Hypothalamus (tissue), 51 donors: Measurements from ENCODE around the gene UBE2L5.
"Not testable (repeated sequence)": the region's sequence is repeated elsewhere in the genome, so short reads cannot be mapped to it uniquely, and the experiment has no call there.

ENCODE experiments used
- DNase-seq, 51 donors: peaks; one replicate each; lab custom pipeline; 2025; lab: John Stamatoyannopoulos, UW

The UBE2L5 gene

DNA sequence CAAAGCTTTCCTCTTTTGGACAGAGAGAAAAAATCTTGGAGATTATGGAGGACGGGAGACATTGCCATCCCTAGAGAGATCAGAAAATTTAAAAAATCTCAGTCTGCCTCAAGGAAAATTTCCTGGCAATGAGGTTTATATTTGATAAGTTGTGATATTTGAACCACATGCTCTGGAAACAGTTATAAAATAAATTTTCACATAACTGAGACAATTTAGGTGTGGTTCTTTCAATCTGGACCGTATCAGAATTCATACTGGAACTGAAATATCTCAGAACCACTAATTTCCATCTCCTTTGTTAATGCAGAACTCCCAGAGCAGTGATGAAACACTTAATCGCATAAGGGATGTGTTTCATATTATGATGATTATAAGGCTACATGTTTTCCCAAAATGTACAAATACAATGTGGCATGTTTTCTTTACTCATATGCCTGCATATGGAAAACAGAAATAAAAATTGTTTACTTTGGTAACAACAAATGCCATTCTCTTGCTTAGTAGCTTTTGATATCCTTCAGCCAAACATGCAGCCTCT, 13.7 kb downstream of the UBE2L5 start:
- no peak for DNase-seq

DNA sequence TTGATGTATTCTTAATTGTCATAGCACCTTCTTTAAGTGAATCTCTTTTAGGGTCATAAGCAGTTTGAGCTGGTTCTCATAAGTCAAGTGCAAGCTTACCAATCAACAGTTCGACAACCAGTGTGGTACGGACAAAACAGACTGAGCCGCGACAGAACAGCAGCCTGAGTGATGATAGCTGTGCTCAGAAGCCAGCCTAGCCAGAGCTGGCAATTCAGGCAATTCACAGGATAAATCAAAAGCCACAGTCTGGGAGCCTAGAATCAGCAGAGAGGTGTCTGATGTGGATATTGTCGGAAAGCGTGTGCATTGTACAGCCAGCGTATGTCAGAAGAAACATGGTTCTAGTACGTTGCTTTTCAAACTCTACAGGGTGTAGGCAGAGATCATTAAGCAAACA, 14.9 kb downstream of the UBE2L5 start:
- DNase-seq = no peak

GRCh38 chr13:30438286-30438685, 16.0 kb downstream of the UBE2L5 start:
- DNase-seq = no peak

DNA sequence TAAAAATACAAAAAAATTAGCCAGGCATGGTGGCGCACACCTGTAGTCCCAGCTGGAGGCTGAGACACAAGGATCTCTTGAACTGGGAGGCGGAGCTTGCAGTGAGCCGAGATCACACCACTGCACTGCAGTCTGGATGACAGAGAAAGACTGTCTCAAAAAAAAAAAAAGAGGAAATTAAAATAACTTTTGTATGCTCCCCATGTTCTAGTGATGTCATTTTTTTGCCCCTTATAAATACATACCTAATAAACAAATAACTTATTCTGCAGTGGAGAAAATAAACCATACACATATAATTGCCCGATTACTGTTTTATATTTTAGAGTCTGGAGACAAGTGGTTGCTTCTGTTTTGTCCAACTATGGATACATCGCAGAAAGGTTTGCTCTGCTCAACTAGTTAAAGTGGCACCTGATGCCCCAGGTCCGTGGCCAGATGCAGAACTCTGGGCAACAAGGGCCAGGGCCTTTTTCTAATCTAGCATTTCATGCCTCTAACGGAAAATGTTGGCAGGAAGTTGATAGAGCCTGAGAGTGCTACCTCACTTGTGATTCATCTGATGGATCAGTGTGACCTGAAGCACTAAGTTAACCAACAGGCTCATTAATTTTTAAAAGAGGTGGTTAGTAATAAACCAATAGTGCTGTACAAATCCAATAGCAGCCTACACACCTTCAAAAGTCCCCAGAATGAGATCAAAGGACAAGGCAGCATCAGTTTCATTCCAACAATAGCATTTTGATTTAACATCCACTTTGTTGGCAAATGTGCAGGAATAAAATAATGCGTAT, 18.8 kb downstream of the UBE2L5 start:
- no peak for DNase-seq

GRCh38 chr13:30442926-30443325, 20.6 kb downstream of the UBE2L5 start:
- DNase-seq = no peak

DNA sequence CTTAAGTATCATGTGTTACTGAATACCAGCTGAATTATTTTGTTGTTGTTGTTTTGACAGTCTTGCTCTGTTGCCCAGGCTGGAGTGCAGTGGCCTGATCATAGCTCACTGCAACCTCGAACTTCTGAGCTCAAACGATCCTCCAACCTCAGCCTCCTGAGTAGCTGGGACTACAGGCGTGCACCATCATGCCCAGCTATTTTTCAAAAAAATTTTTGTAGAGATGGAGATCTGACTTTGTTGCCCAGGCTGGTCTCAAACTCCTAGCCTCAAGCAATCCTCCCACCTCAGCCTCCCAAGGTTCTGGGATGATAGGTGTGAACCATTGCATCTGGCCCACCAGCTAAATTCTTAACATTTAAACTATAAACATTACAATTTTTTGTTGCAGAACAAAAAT, 21.2 kb downstream of the UBE2L5 start:
- DNase-seq = not testable (repeated sequence)

GRCh38 chr13:30443957-30444404, 21.7 kb downstream of the UBE2L5 start:
- no peak for DNase-seq

DNA sequence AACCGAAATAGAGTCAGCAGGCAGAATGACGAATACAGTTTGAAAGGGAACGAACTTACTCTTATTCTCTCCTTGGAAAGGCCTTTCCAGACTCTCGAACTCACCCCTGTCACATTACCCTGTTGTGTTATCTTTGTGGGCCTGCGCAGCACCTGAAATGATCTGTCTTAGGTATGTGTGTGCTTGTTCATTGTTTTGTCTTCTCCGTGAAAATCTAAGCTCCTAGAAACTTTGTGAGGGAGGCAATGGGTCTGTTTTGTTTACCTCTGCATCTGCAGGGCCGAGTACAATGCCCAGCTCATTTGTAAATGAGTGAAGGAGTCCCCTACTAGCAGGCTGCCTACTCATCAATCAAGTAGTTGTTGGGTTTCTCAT, 23.8 kb downstream of the UBE2L5 start:
- DNase-seq = no peak

- DNase-seq = no peak
Measured at GRCh38 chr13:30448441-30448840, 26.1 kb downstream of the UBE2L5 start.

GRCh38 chr13:30450066-30450465, 27.8 kb downstream of the UBE2L5 start:
- DNase-seq = no peak

GRCh38 chr13:30451476-30451875, 29.2 kb downstream of the UBE2L5 start:
- not testable (repeated sequence) for DNase-seq

GRCh38 chr13:30453727-30454126, 31.4 kb downstream of the UBE2L5 start:
- no peak for DNase-seq

GRCh38 chr13:30454991-30455390, 32.7 kb downstream of the UBE2L5 start:
- no peak for DNase-seq

DNA sequence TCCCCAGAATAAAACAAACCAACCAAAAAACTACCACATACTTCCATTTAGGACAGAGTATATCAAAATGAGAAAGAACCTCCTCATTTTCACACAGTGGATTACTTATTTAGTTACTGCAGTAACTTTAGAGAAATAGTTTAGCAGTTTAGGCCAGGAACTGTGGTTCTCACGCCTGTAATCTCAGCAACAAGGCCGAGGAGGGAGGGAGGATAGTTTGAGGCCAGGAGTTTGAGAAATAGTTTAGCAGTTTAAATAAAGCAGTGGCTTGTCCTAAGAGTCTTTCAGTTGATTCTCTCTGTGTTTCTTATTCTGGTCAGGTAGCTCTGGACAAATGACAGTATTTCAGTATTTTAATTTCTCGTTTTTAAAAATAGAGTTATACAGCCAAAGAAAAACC, 34.0 kb downstream of the UBE2L5 start:
- DNase-seq = no peak

DNA sequence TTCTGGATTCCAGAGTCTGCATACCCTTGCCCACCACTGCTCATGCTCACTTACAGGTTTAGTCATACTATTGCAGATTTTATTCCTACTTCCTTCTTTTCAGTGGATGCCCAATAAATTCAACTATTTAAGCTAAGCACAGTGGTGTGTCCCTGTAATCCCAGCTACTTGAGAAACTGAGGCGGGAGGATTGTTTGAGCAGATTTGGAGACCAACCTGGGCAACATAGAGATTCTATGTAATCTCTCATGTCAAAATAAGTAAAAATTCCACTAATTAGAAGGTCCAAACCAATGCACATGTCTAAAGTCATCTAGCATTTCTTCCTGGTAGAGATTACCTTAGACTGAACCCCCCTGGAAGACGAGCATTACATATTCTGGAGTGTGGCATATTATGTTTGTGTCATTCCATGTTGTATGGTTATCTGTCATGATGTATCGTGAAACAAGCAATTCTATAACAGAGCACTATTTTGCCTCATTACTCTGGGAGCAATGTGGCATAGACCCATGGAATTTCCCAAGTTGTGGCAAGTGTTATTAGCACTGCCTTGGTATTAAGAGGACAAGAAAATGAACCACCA, 35.1 kb downstream of the UBE2L5 start:
- DNase-seq = no peak

DNA sequence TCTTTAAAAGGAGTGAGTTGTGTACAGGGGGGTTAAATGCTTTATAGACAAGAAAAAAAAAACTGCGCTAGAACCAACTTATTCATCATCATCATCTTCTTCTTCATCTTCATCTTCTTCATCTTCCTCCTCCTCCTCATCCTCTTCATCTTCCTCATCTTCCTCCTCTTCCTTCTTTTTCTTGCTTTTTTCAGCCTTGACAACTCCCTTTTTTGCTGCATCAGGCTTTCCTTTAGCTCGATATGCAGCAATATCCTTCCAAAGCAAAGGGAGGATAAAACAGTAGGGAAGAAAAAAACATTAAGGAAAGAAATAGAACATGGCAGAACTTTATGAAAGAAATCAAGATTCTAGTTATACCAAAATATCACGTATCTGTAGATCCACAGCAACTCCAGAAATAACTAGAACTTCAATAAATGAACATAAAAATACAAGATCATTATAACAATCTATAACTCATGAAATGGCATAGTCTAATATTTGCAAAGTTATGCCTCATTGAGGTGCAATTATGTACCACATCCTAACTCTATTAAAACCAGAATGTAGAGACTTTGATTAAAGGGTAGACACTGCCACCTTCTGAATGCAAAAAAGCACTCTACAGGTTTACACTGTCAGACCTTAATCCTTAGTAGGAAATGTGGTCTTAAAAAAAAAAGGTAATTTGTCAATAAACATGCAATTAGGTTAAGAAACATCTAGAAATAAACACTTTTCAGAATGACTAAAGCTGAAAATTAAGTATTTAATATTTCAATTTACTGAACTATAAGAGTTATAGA, 39.2 kb downstream of the UBE2L5 start:
- DNase-seq = peak in 1 of 51 donors; percentile 20

DNA sequence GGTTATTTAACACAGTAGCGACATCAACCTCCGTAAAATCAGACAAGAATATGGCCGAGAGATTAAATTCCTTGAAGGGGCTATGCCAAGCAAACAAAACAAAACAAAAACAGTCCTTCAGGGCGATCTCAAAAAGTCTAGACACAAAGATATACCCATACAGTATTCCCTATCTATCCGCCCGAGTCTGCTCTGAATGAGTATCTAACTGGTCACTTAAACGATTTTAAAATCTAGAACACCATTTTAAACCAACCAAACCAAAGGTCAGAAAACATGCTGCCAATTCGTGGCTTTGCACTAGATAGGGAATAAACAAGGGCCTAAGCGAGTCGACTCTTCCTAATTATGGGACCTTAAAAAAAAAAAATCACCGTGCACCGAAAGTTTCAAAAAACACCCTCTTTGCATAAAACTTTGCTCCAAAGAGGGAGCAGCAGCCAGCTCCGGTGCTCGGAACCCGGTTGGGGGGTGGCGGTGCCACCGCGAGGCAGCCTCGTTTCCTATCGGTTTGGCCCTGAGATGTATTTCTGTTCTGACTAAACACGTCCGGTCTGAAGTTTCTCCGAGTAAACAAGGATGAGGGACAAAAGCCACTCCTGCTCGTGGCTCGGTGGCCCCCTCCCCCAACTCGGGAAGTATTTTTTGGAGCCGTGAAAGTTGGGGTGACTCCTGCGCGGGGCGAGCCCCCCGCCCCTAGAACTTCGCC, 41.6 kb downstream of the UBE2L5 start:
- DNase-seq = peak in 38 of 51 donors; percentile 23 to 87 (median 59)

GRCh38 chr13:30464496-30465342, 42.4 kb downstream of the UBE2L5 start:
- DNase-seq = peak; percentile 34 to 90 (median 75)

GRCh38 chr13:30465343-30465592, 43.0 kb downstream of the UBE2L5 start:
- DNase-seq = no peak
